HEK293 (cell line): ENCODE measurements around the gene IGSF3.

ENCODE experiments used
- ATF2 ChIP-seq: fragments of 450-650 bp; formaldehyde crosslinking; IDR thresholded peaks from 2 replicates; pipeline ENCODE4 v1.5.1; 2016; ENCODE audit warnings: missing biosample characterization, missing genetic modification characterization, low read depth
- CTCF ChIP-seq: fragments of 450-650 bp; formaldehyde crosslinking; IDR thresholded peaks from 2 replicates; pipeline ENCODE4 v1.5.1; 2016; ENCODE audit warnings: missing biosample characterization, missing genetic modification characterization
- KLF8 ChIP-seq: fragments of 450-650 bp; formaldehyde crosslinking; IDR thresholded peaks from 2 replicates; pipeline ENCODE4 v1.5.1; 2016; ENCODE audit warnings: missing biosample characterization, missing genetic modification characterization
- ZNF514 ChIP-seq: fragments of 450-650 bp; formaldehyde crosslinking; IDR thresholded peaks from 2 replicates; pipeline ENCODE4 v1.5.1; 2016; ENCODE audit warnings: missing biosample characterization, missing genetic modification characterization
- ZNF561 ChIP-seq: fragments of 450-650 bp; IDR thresholded peaks from 2 replicates; pipeline ENCODE4 v1.5.1; 2018; ENCODE audit warnings: missing biosample characterization, missing genetic modification characterization, borderline replicate concordance
- ZNF596 ChIP-seq: fragments of 450-650 bp; IDR thresholded peaks from 2 replicates; pipeline ENCODE4 v1.5.0; 2018; ENCODE audit warnings: missing biosample characterization, mild to moderate bottlenecking, missing genetic modification characterization, moderate library complexity
- ZNF639 ChIP-seq: fragments of 450-650 bp; formaldehyde crosslinking; IDR thresholded peaks from 2 replicates; pipeline ENCODE4 v1.5.1; 2016; ENCODE audit warnings: missing biosample characterization, missing genetic modification characterization
- ZNF660 ChIP-seq: fragments of 450-650 bp; IDR thresholded peaks from 2 replicates; pipeline ENCODE4 v1.5.1; 2018; ENCODE audit warnings: missing biosample characterization, mild to moderate bottlenecking, missing genetic modification characterization
- ZNF843 ChIP-seq: fragments of 450-650 bp; formaldehyde crosslinking; IDR thresholded peaks from 2 replicates; pipeline ENCODE4 v1.5.1; 2016; ENCODE audit warnings: missing biosample characterization, missing genetic modification characterization

- no peak for TF ChIP-seq ZNF660 (tag by site-specific recombination)
- TF ChIP-seq ZNF843 (tag by site-specific recombination), result no peak
- TF ChIP-seq KLF8 (tag by site-specific recombination), result no peak
- no peak for TF ChIP-seq CTCF (tag by site-specific recombination)
- no peak for TF ChIP-seq ATF2 (tag by site-specific recombination)
- TF ChIP-seq ZNF639 (tag by site-specific recombination), result no peak
- no peak for TF ChIP-seq ZNF514 (tag by site-specific recombination)
- TF ChIP-seq ZNF596, result no peak
- no peak for TF ChIP-seq ZNF561 (tag by site-specific recombination)
Measured at GRCh38 chr1:116579259-116579875, 88.2 kb downstream of the IGSF3 start.
